GM12865 (cell line): ENCODE measurements around the gene KDELR1.

Source experiments
- DNase-seq: peaks from one replicate; pipeline ENCODE4 v3.0.0; 2010; ENCODE audit warnings: low read depth
- H3K4me3 ChIP-seq: 2 replicates; pipeline ENCODE4 v1.5.1; 2011; ENCODE audit warnings: mild to moderate bottlenecking, low read depth, low read length, control low read depth
- CTCF ChIP-seq: IDR thresholded peaks from 2 replicates; pipeline ENCODE4 v1.5.1; 2011; ENCODE audit warnings: low read length, control low read depth, low read depth, inconsistent platforms; ENCODE audit not compliant: insufficient read depth; ENCODE audit errors: missing control alignments

Gene KDELR1

GRCh38 chr19:48346191-48346590, 45.2 kb downstream of the KDELR1 start:
- DNase-seq = no peak
- TF ChIP-seq CTCF = no peak
- no peak overlapping the region for H3K4me3 ChIP-seq

GRCh38 chr19:48344892-48345291, 46.5 kb downstream of the KDELR1 start:
- no peak for TF ChIP-seq CTCF
- no peak overlapping the region for H3K4me3 ChIP-seq
- no peak for DNase-seq

GRCh38 chr19:48342841-48343540, 48.4 kb downstream of the KDELR1 start:
- no peak overlapping the region for H3K4me3 ChIP-seq
- no peak for DNase-seq
- no peak for TF ChIP-seq CTCF

GRCh38 chr19:48342414-48342738, 49.0 kb downstream of the KDELR1 start:
- H3K4me3 ChIP-seq = no peak overlapping the region
- no peak for TF ChIP-seq CTCF
- DNase-seq = no peak

- no peak for DNase-seq
- no peak for TF ChIP-seq CTCF
- H3K4me3 ChIP-seq = no peak overlapping the region
These were observed 49.6 kb downstream of the KDELR1 start for GRCh38 chr19:48341515-48342413.

- H3K4me3 ChIP-seq = no peak overlapping the region
- no peak for DNase-seq
- TF ChIP-seq CTCF = no peak
These were observed 50.4 kb downstream of the KDELR1 start for GRCh38 chr19:48340995-48341394.
